Measurements from ENCODE around the gene IFT57.

Gene IFT57

DNA sequence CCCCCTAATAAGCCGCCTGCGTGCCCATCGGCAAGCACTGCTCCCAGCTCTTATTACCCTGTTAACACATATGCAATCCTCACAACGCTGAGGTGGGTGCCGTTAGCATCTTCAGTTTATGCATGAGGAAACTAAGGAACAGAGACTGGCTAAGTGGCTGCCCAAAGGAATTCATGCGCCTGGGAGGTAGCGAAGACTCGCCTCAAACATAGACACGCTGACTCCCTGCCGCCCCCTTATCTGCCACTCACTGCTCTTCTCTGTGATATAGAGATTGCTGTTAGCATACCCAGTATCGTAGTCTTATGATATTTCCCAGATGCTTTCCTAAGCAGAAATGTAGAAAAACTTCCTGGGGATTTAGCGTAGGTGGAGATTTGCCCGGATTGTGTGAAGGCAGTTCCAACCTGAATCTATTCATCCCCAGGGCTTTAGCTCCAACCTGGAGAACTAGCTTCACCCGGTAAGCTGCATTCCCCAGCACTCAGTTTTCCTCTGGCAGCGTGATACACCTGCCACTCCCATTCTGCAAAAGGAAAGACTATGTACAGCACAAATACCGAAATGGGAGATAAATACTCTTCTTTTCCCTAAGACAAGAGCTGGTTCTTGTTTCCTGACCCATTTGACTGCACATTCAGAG is 107.7 kb downstream of the IFT57 start:
- Histone ChIP-seq H3K4me3 (replicated peaks; ENCODE audit: insufficient read depth, low read length) (no peak overlapping the region), H3K27ac (replicated peaks) (no peak overlapping the region), H3K27me3 (ENCODE audit: insufficient read depth, poor library complexity, severe bottlenecking) (no peaks in the 10 kb centered on the region)
- no peak for DNase-seq (ENCODE audit: low read depth in 1 of 2, low spot score in 1 of 2)
- TF ChIP-seq POLR2AphosphoS5 (IDR thresholded peaks at IDR 0.05; ENCODE audit: low read depth) (no peak), SPI1 (IDR thresholded peaks at IDR 0.05; ENCODE audit: borderline replicate concordance, low read depth) (no peak), CTCF (IDR thresholded peaks at IDR 0.05; ENCODE audit: insufficient read depth, low read length) (no peak), REST (IDR thresholded peaks at IDR 0.05; ENCODE audit: insufficient replicate concordance, low read depth) (no peak), GABPA (IDR thresholded peaks at IDR 0.05; ENCODE audit: low read depth) (no peak)

- H3K4me3 ChIP-seq (replicated peaks; ENCODE audit: insufficient read depth, low read length), result no peak overlapping the region
- DNase-seq (ENCODE audit: low read depth in 1 of 2, low spot score in 1 of 2), result no peak
- no peak for TF ChIP-seq REST (IDR thresholded peaks at IDR 0.05; ENCODE audit: insufficient replicate concordance, low read depth)
- no peak for TF ChIP-seq CTCF (IDR thresholded peaks at IDR 0.05; ENCODE audit: insufficient read depth, low read length)
- TF ChIP-seq SPI1 (IDR thresholded peaks at IDR 0.05; ENCODE audit: borderline replicate concordance, low read depth), result no peak
- no peak for TF ChIP-seq POLR2AphosphoS5 (IDR thresholded peaks at IDR 0.05; ENCODE audit: low read depth)
- no peak for TF ChIP-seq GABPA (IDR thresholded peaks at IDR 0.05; ENCODE audit: low read depth)
- H3K27me3 ChIP-seq (ENCODE audit: insufficient read depth, poor library complexity, severe bottlenecking), result no peaks in the 10 kb centered on the region
- H3K27ac ChIP-seq (replicated peaks), result no peak overlapping the region
These were observed 108.2 kb downstream of the IFT57 start for GRCh38 chr3:108113975-108114374.

DNA sequence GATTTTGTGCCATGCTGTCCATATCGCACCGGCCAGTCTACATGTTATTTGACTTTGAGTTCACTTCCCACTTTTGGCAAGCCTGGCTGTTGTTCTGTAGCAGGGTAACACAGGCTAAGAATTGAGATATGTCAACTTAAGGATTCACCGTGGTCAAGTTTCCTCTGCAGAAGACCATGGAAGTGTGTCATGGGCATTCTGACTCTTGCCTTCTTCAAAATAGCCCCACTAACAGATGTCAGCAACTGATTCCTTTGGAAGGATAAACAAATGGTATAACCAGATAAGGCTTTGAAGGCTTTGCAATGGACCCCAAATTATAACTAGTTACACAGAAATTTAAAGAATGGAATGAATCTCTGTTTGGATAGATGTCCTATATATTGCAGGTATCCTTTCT is 111.3 kb downstream of the IFT57 start:
- TF ChIP-seq SPI1 (IDR thresholded peaks at IDR 0.05; ENCODE audit: borderline replicate concordance, low read depth) (no peak), POLR2AphosphoS5 (IDR thresholded peaks at IDR 0.05; ENCODE audit: low read depth) (no peak), GABPA (IDR thresholded peaks at IDR 0.05; ENCODE audit: low read depth) (no peak), REST (IDR thresholded peaks at IDR 0.05; ENCODE audit: insufficient replicate concordance, low read depth) (no peak), CTCF (IDR thresholded peaks at IDR 0.05; ENCODE audit: insufficient read depth, low read length) (no peak)
- H3K27ac ChIP-seq (replicated peaks), result no peak overlapping the region
- DNase-seq (ENCODE audit: low read depth in 1 of 2, low spot score in 1 of 2), result no peak
- no peak overlapping the region for H3K4me3 ChIP-seq (replicated peaks; ENCODE audit: insufficient read depth, low read length)
- no peaks in the 10 kb centered on the region for H3K27me3 ChIP-seq (ENCODE audit: insufficient read depth, poor library complexity, severe bottlenecking)

Data from HL-60 (cell line).